GM12878 (cell line): ENCODE results near the gene AKAP11.

Experiments
- EP300 ChIP-seq, 2 experiments: fragments of 150-350 bp in 1 of 2; IDR thresholded peaks; 2 replicates each; pipeline ENCODE4 v1.6.1; 2011 to 2012; ENCODE audit warnings: low read depth in 2 of 2, low read length in 2 of 2, borderline replicate concordance in 1 of 2, improper control_type of control experiment in 1 of 2, inconsistent platforms in 1 of 2; ENCODE audit not compliant: control insufficient read depth in 1 of 2
- TF ChIP-seq, protein P1 (sequence below), 3 experiments: IDR thresholded peaks in 2 of 3; conservative IDR thresholded peaks in 1 of 3; 2 replicates each; pipeline ENCODE4 v1.5.1; 2011; ENCODE audit warnings: low read depth in 3 of 3, low read length in 3 of 3, mild to moderate bottlenecking in 3 of 3, control low read depth in 2 of 3, moderate library complexity in 2 of 3, inconsistent platforms in 1 of 3, mixed read lengths in 1 of 3; ENCODE audit not compliant: control insufficient read depth in 2 of 3, insufficient read depth in 1 of 3; ENCODE audit errors: extremely low read depth in 1 of 3

DNA sequence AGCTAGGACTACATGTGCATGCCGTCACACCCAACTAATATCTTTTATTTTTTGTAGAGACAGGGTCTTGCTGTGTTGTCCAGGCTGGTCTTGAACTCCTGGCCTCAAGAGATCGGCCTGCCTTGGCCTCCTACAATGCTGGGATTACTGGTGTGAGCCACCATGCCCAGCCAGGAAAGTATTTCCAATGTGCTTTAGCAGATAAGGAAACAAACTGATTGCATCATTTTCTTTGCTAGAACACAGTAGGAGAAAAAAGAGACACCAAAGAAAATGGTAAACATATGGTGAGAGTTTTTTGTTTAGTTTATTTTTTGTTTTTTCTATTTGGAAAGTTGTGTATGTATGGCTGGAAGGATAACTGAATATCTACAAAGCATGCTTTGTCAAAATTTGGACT lies 46.9 kb upstream of the AKAP11 start:
- TF ChIP-seq, protein P1, sequence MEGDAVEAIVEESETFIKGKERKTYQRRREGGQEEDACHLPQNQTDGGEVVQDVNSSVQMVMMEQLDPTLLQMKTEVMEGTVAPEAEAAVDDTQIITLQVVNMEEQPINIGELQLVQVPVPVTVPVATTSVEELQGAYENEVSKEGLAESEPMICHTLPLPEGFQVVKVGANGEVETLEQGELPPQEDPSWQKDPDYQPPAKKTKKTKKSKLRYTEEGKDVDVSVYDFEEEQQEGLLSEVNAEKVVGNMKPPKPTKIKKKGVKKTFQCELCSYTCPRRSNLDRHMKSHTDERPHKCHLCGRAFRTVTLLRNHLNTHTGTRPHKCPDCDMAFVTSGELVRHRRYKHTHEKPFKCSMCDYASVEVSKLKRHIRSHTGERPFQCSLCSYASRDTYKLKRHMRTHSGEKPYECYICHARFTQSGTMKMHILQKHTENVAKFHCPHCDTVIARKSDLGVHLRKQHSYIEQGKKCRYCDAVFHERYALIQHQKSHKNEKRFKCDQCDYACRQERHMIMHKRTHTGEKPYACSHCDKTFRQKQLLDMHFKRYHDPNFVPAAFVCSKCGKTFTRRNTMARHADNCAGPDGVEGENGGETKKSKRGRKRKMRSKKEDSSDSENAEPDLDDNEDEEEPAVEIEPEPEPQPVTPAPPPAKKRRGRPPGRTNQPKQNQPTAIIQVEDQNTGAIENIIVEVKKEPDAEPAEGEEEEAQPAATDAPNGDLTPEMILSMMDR (IDR thresholded peaks at IDR 0.05 in 2 of 3, conservative IDR thresholded peaks at IDR 0.05 in 1 of 3; ENCODE audit: control insufficient read depth in 2 of 3, extremely low read depth in 1 of 3, insufficient read depth in 1 of 3, low read depth in 3 of 3, low read length in 3 of 3) = no peak
- no peak for TF ChIP-seq EP300 (IDR thresholded peaks at IDR 0.05; ENCODE audit: borderline replicate concordance in 1 of 2, control insufficient read depth in 1 of 2, low read depth in 2 of 2, low read length in 2 of 2)
